PC-9 (cell line): ENCODE measurements around the gene SMPDL3B. TPM values are rescaled to one million over a fixed set of nuclear protein-coding genes. Genes with fewer than 3 reads are reported as not detected.

Experiments used
- BruUV-seq: library from RNA; stranded (reverse); fragments of 400-500 nt; replicated peaks from 2 replicates; lab custom pipeline; 2021; lab: Mats Ljungman, UMichigan
- CTCF ChIA-PET: fragments of 300-600 bp; sonication (Branson Sonifier 250); formaldehyde crosslinking; loops from one replicate; lab custom pipeline; 2022; ENCODE audit warnings: antibody characterized with exemption; lab: Charles Lee
- POLR2A ChIA-PET: fragments of 300-600 bp; sonication (Branson Sonifier 250); formaldehyde crosslinking; loops from one replicate; lab custom pipeline; 2022; ENCODE audit warnings: antibody characterized with exemption; ENCODE audit not compliant: unreplicated experiment; lab: Charles Lee
- DNase-seq, 2 experiments: peaks; one replicate each; pipeline versions ENCODE4 v3.0.0 to v3.0.0-alpha.2; 2015 to 2022; ENCODE audit warnings: mixed read lengths in 1 of 2
- H2AFZ ChIP-seq: fragments of 200-600 bp; sonication (generic); 2 replicates; pipeline ENCODE4 v1.8.1; 2017; ENCODE audit warnings: antibody characterized with exemption
- H3F3A ChIP-seq: fragments of 200-600 bp; sonication (generic); 2 replicates; pipeline ENCODE4 v1.8.1; 2017; ENCODE audit warnings: antibody characterized with exemption, mild to moderate bottlenecking, low read depth; ENCODE audit not compliant: insufficient read depth
- H3K27ac ChIP-seq: fragments of 200-600 bp; sonication (generic); 2 replicates; pipeline ENCODE4 v1.6.1; 2016; ENCODE audit warnings: mixed run types
- H3K27me3 ChIP-seq: fragments of 200-600 bp; sonication (generic); 2 replicates; pipeline ENCODE4 v1.6.1; 2016; ENCODE audit warnings: low read depth, mixed run types; ENCODE audit not compliant: insufficient read depth
- H3K36me3 ChIP-seq: fragments of 200-600 bp; sonication (generic); 2 replicates; pipeline ENCODE4 v1.6.1; 2016; ENCODE audit warnings: low read depth, mixed run types
- H3K4me1 ChIP-seq: fragments of 200-600 bp; sonication (generic); replicated peaks from 2 replicates; pipeline ENCODE4 v1.6.1; 2016; ENCODE audit warnings: mixed run types; ENCODE audit not compliant: insufficient read depth
- H3K4me2 ChIP-seq: fragments of 200-600 bp; sonication (generic); 2 replicates; pipeline ENCODE4 v1.6.1; 2017; ENCODE audit warnings: mixed run types
- H3K4me3 ChIP-seq: fragments of 200-600 bp; sonication (generic); 2 replicates; pipeline ENCODE4 v1.6.1; 2016; ENCODE audit warnings: mixed run types
- H3K79me2 ChIP-seq: fragments of 200-600 bp; sonication (generic); 2 replicates; pipeline ENCODE4 v1.6.1; 2017; ENCODE audit warnings: low read depth, mixed run types
- H3K9me2 ChIP-seq: fragments of 200-600 bp; sonication (generic); 2 replicates; pipeline ENCODE4 v1.8.1; 2017; ENCODE audit warnings: mild to moderate bottlenecking; ENCODE audit not compliant: insufficient read depth
- H3K9me3 ChIP-seq: fragments of 200-600 bp; sonication (generic); 2 replicates; pipeline ENCODE4 v1.8.1; 2016; ENCODE audit warnings: low read depth; ENCODE audit not compliant: insufficient read depth
- H4K20me1 ChIP-seq: fragments of 200-600 bp; sonication (generic); 2 replicates; pipeline ENCODE4 v1.8.1; 2017; ENCODE audit not compliant: insufficient read depth
- EZH2 ChIP-seq: fragments of 200-600 bp; sonication (generic); IDR thresholded peaks from 2 replicates; pipeline ENCODE4 v1.8.0; 2017; ENCODE audit warnings: antibody characterized with exemption, low read depth
- intact Hi-C: fragments of 100-400 bp; cut with micrococcal nuclease; formaldehyde crosslinking; loops from one replicate; pipeline ENCODE4 v1.10.0; 2022; ENCODE audit not compliant: unreplicated experiment
- total RNA-seq: library from RNA; stranded (reverse); gene quantifications from 2 replicates; pipeline ENCODE4 v1.2.3, GENCODE V29; 2021
- TF ChIP-seq, protein P1 (sequence below): fragments of 200-600 bp; sonication (generic); conservative IDR thresholded peaks from 2 replicates; pipeline ENCODE4 v1.6.1; 2017; ENCODE audit warnings: mixed run types, antibody characterized with exemption, mild to moderate bottlenecking, moderate library complexity

The SMPDL3B gene
- total RNA-seq, 1 experiment from 2014 or later = 26.5 TPM

DNA sequence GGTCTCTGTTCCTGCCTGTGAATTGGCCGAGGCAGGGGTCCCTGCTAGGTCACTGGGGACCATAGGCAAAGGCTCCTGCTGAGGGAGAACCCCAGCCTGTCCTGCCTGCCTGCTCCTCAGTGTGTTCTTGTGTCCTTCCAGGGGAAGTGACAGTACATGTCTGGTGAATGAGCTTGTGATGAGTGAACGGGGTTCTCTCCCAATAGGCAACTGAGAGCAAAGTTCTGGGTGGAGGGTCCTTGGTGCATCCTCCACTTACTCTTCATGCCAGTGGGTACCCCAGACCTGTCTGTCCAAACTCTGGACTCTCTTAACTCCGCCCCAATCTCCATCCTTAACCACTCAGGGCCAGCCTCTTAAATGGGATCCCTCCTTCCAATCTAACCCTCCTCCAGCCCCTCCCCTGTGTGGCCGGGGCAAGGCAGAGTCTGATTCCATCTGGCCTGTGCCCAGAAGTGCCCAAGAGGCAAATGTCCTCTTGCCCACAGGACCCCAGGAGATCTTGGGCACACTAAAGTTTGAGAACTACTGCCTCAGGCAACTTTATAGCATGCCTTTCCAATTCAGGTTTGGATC is 26.9 kb downstream of the SMPDL3B start:
- intact Hi-C loops = no loop called here
- H3F3A ChIP-seq = peaks cover 14% of the 10 kb centered on the region; the same call in 1 of the 2 replicates
- BruUV-seq = TSS peak; percentile 22
- no peak overlapping the region for H3K4me3 ChIP-seq
- no peaks in the 10 kb centered on the region for H3K9me2 ChIP-seq
- TF ChIP-seq, protein P1, sequence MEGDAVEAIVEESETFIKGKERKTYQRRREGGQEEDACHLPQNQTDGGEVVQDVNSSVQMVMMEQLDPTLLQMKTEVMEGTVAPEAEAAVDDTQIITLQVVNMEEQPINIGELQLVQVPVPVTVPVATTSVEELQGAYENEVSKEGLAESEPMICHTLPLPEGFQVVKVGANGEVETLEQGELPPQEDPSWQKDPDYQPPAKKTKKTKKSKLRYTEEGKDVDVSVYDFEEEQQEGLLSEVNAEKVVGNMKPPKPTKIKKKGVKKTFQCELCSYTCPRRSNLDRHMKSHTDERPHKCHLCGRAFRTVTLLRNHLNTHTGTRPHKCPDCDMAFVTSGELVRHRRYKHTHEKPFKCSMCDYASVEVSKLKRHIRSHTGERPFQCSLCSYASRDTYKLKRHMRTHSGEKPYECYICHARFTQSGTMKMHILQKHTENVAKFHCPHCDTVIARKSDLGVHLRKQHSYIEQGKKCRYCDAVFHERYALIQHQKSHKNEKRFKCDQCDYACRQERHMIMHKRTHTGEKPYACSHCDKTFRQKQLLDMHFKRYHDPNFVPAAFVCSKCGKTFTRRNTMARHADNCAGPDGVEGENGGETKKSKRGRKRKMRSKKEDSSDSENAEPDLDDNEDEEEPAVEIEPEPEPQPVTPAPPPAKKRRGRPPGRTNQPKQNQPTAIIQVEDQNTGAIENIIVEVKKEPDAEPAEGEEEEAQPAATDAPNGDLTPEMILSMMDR = no peak
- no peak for TF ChIP-seq EZH2
- H3K79me2 ChIP-seq = no peaks in the 10 kb centered on the region
- peak overlapping the region; percentile 92; the same call in 1 of the 2 replicates for H3K4me2 ChIP-seq
- no peak overlapping the region for H2AFZ ChIP-seq
- no peak for DNase-seq
- H3K9me3 ChIP-seq = no peaks in the 10 kb centered on the region
- peaks cover 19% of the 10 kb centered on the region; the same call in 1 of the 2 replicates for H3K4me1 ChIP-seq
- POLR2A ChIA-PET = no interaction called here
- H3K27me3 ChIP-seq = no peaks in the 10 kb centered on the region
- no peaks in the 10 kb centered on the region for H4K20me1 ChIP-seq
- no peaks in the 10 kb centered on the region for H3K36me3 ChIP-seq
- H3K27ac ChIP-seq = no peak overlapping the region
- CTCF ChIA-PET = no interaction called here

DNA sequence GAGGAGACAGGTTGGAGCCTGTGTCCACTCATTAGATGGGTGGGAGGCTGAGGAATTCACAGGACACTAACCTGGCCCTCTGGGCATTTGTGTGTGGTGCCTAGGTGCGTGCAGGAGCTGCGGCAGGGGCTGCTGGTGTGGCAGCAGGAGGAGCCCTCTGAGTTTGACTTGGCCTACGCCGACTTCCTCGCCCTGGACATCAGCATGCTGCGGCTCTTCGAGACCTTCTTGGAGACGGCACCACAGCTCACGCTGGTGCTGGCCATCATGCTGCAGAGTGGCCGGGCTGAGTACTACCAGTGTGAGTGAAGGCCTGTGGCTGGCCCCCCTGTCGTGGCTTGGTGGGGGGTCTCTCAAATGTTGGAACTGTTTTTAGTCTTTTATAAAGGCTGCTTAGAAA is 28.6 kb downstream of the SMPDL3B start:
- H3K27ac ChIP-seq = no peak overlapping the region
- no peaks in the 10 kb centered on the region for H3K79me2 ChIP-seq
- CTCF ChIA-PET = no interaction called here
- BruUV-seq = no TSS peak
- H3K27me3 ChIP-seq = no peaks in the 10 kb centered on the region
- H3F3A ChIP-seq = peaks cover 19% of the 10 kb centered on the region; the same call in 1 of the 2 replicates
- no peaks in the 10 kb centered on the region for H3K9me2 ChIP-seq
- no peaks in the 10 kb centered on the region for H3K36me3 ChIP-seq
- H3K9me3 ChIP-seq = no peaks in the 10 kb centered on the region
- no peaks in the 10 kb centered on the region for H4K20me1 ChIP-seq
- no peak overlapping the region for H2AFZ ChIP-seq
- TF ChIP-seq, protein P1 = no peak
- no peak for TF ChIP-seq EZH2
- H3K4me3 ChIP-seq = no peak overlapping the region
- no peak for DNase-seq
- H3K4me1 ChIP-seq = peaks cover 35% of the 10 kb centered on the region
- intact Hi-C loops = no loop called here
- H3K4me2 ChIP-seq = no peak overlapping the region
- POLR2A ChIA-PET = no interaction called here

DNA sequence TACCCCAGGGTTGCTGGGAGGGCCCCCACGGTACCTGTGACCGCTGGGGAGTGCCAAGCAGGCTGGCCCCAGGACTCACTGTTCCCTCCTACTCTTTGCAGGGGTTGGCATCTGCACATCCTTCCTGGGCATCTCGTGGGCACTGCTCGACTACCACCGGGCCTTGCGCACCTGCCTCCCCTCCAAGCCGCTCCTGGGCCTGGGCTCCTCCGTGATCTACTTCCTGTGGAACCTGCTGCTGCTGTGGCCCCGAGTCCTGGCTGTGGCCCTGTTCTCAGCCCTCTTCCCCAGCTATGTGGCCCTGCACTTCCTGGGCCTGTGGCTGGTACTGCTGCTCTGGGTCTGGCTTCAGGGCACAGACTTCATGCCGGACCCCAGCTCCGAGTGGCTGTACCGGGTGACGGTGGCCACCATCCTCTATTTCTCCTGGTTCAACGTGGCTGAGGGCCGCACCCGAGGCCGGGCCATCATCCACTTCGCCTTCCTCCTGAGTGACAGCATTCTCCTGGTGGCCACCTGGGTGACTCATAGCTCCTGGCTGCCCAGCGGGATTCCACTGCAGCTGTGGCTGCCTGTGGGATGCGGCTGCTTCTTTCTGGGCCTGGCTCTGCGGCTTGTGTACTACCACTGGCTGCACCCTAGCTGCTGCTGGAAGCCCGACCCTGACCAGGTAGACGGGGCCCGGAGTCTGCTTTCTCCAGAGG is 31.8 kb downstream of the SMPDL3B start:
- POLR2A ChIA-PET = interaction anchor here (0.5 to 0.7 kb wide), 2 partner anchors 28 to 812 kb away, joined by 3 read pairs; partner anchors contain the start of gene SLC9A1
- intact Hi-C loops = no loop called here

More for the DNA sequence above, 31.8 kb downstream of the SMPDL3B start:
- no peaks in the 10 kb centered on the region for H3K79me2 ChIP-seq
- no peak overlapping the region for H2AFZ ChIP-seq
- no TSS peak for BruUV-seq
- peaks cover 12% of the 10 kb centered on the region for H3F3A ChIP-seq
- H3K4me3 ChIP-seq = no peak overlapping the region
- CTCF ChIA-PET = interaction anchor here (0.6 to 1.0 kb wide), 4 partner anchors 13 to 109 kb away, joined by 3 read pairs; no protein-coding TSS in a partner anchor
- H3K27me3 ChIP-seq = no peaks in the 10 kb centered on the region
- DNase-seq = peak; percentile 71 to 81
- H3K36me3 ChIP-seq = no peaks in the 10 kb centered on the region
- no peaks in the 10 kb centered on the region for H3K9me3 ChIP-seq
- peaks cover 28% of the 10 kb centered on the region for H3K4me1 ChIP-seq
- no peaks in the 10 kb centered on the region for H4K20me1 ChIP-seq
- peak overlapping the region; percentile 30 for H3K4me2 ChIP-seq
- H3K9me2 ChIP-seq = no peaks in the 10 kb centered on the region
- TF ChIP-seq, protein P1 = no peak
- TF ChIP-seq EZH2 = no peak
- H3K27ac ChIP-seq = no peak overlapping the region
